Loucy (cell line): Measurements from ENCODE around the gene PAM16.

ENCODE experiments used
- H2AFZ ChIP-seq: fragments of 200-600 bp; sonication (generic); 2 replicates; pipeline ENCODE4 v1.6.0; 2016; ENCODE audit warnings: antibody characterized with exemption, mild to moderate bottlenecking, low read length, moderate library complexity
- H3F3A ChIP-seq: fragments of 200-600 bp; 2 replicates; pipeline ENCODE4 v1.6.0; 2016; ENCODE audit warnings: antibody characterized with exemption, low read depth, mild to moderate bottlenecking
- H3K27me3 ChIP-seq: fragments of 200-600 bp; sonication (generic); 2 replicates; pipeline ENCODE4 v1.6.1; 2014; ENCODE audit warnings: low read length, mild to moderate bottlenecking; ENCODE audit not compliant: insufficient read depth, poor library complexity, severe bottlenecking
- H3K36me3 ChIP-seq: fragments of 200-600 bp; sonication (generic); 2 replicates; pipeline ENCODE4 v1.6.1; 2016; ENCODE audit warnings: low read length; ENCODE audit not compliant: insufficient read depth
- H3K4me1 ChIP-seq: fragments of 200-600 bp; sonication (generic); 2 replicates; pipeline ENCODE4 v1.5.1; 2014; ENCODE audit warnings: low read length, mild to moderate bottlenecking; ENCODE audit not compliant: insufficient read depth, poor library complexity, severe bottlenecking
- H3K4me2 ChIP-seq: fragments of 200-600 bp; sonication (generic); 2 replicates; pipeline ENCODE4 v1.6.0; 2014; ENCODE audit warnings: antibody characterized with exemption, low read length, low read depth, mild to moderate bottlenecking; ENCODE audit not compliant: poor library complexity, severe bottlenecking
- H3K4me3 ChIP-seq: fragments of 200-600 bp; sonication (generic); 2 replicates; pipeline ENCODE4 v1.5.1; 2014; ENCODE audit warnings: low read length, mild to moderate bottlenecking, mixed read lengths; ENCODE audit not compliant: poor library complexity, severe bottlenecking
- H3K79me2 ChIP-seq: fragments of 200-600 bp; sonication (generic); 2 replicates; pipeline ENCODE4 v1.6.1; 2014; ENCODE audit warnings: low read length; ENCODE audit not compliant: insufficient read depth
- H3K9ac ChIP-seq: fragments of 200-600 bp; sonication (generic); 2 replicates; pipeline ENCODE4 v1.6.0; 2014; ENCODE audit warnings: mild to moderate bottlenecking, low read depth, low read length, moderate library complexity; ENCODE audit not compliant: poor library complexity, severe bottlenecking
- H3K9me2 ChIP-seq: fragments of 200-600 bp; sonication (generic); replicated peaks from 2 replicates; pipeline ENCODE4 v1.6.1; 2016; ENCODE audit warnings: low read depth, low read length, mixed read lengths
- H3K9me3 ChIP-seq: fragments of 200-600 bp; sonication (generic); 2 replicates; pipeline ENCODE4 v1.6.1; 2014; ENCODE audit warnings: mild to moderate bottlenecking, antibody characterized with exemption, low read length, low read depth; ENCODE audit not compliant: insufficient read depth
- H4K20me1 ChIP-seq: fragments of 200-600 bp; sonication (generic); 2 replicates; pipeline ENCODE4 v1.6.0; 2014; ENCODE audit warnings: antibody characterized with exemption, low read length, mild to moderate bottlenecking; ENCODE audit not compliant: insufficient read depth, poor library complexity, severe bottlenecking
- EZH2phosphoT487 ChIP-seq: fragments of 200-600 bp; IDR thresholded peaks from 2 replicates; pipeline ENCODE4 v1.6.1; 2018; ENCODE audit warnings: antibody characterized with exemption, mild to moderate bottlenecking, moderate library complexity, borderline replicate concordance
- TF ChIP-seq, protein P1 (sequence below): fragments of 200-600 bp; sonication (generic); conservative IDR thresholded peaks from 2 replicates; pipeline ENCODE4 v1.5.1; 2014; ENCODE audit warnings: mild to moderate bottlenecking, antibody characterized with exemption, low read length

PAM16 gene

DNA sequence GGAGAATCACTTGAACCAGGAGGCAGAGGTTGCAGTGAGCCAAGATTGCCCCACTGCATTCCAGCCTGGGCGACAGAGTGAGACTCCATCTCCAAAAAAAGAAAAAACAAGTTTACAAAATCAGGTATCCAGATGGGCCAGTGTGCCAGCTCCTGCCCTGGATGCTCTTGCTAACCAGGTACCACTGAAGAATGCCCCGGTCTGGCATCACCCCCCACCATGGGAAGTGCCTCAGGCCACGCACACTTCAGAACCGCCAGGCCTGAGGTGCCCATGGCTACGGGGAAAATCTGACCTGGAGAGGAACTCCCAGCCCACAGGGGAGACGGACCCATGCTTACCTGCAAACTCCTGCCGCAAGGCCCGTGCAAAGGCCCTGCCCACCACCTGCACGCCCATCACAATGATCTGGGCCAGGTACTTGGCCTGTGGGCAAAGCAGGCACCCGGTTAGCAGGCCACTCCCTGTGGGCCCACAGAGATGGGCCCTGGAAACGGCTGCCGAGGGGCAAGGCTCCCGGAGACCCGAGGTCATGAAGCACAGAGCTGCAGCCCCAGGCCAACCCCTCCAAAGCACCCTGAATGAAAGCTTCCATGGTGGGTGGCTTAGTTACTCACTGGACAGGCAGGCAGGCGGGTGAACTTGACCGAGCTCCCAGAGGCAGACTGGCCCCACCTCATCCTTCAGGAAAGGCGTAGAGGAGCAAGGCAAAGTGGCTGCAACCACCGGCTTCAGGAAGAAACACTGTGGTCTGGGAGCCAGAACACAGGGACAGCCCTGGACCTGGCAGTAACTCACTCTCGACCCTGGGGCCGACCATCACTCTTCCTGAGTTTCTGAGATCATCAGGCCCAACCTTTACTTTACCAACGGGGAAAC lies 8.0 kb downstream of the PAM16 start:
- TF ChIP-seq, protein P1, sequence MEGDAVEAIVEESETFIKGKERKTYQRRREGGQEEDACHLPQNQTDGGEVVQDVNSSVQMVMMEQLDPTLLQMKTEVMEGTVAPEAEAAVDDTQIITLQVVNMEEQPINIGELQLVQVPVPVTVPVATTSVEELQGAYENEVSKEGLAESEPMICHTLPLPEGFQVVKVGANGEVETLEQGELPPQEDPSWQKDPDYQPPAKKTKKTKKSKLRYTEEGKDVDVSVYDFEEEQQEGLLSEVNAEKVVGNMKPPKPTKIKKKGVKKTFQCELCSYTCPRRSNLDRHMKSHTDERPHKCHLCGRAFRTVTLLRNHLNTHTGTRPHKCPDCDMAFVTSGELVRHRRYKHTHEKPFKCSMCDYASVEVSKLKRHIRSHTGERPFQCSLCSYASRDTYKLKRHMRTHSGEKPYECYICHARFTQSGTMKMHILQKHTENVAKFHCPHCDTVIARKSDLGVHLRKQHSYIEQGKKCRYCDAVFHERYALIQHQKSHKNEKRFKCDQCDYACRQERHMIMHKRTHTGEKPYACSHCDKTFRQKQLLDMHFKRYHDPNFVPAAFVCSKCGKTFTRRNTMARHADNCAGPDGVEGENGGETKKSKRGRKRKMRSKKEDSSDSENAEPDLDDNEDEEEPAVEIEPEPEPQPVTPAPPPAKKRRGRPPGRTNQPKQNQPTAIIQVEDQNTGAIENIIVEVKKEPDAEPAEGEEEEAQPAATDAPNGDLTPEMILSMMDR, result no peak
- TF ChIP-seq EZH2phosphoT487, result no peak
- H3K4me1 ChIP-seq, result no peaks in the 10 kb centered on the region
- H3K36me3 ChIP-seq, result no peaks in the 10 kb centered on the region
- H3K79me2 ChIP-seq, result peaks cover 2% of the 10 kb centered on the region; the same call in 1 of the 2 replicates
- H3K9me3 ChIP-seq, result no peaks in the 10 kb centered on the region
- no peaks in the 10 kb centered on the region for H3K27me3 ChIP-seq
- H3F3A ChIP-seq, result no peaks in the 10 kb centered on the region
- H4K20me1 ChIP-seq, result no peaks in the 10 kb centered on the region
- no peak overlapping the region for H3K4me3 ChIP-seq
- no peak overlapping the region for H3K9ac ChIP-seq
- no peaks in the 10 kb centered on the region for H3K9me2 ChIP-seq
- H2AFZ ChIP-seq, result no peak overlapping the region
- H3K4me2 ChIP-seq, result no peak overlapping the region

DNA sequence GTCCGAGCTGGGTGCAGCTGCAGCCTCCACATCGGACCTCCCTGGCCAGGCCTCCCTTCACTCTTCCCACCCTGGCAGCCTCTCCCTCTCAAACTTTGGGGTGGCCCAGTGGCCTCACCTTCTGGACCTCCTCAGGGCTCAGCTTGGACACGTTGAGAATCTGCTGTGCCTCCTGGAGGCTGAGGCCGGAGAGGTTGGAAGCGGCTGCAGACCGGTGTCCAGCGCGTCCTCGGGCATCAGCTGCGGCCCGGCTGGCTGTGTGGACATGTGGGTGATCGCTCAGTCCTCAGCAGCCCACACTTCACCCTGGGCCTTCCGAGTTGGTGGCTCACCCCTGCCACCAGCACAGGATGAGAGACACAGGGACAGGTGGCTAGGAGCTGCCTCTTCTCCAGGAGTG lies 9.9 kb downstream of the PAM16 start:
- Histone ChIP-seq H3K4me2 (no peak overlapping the region), H3K79me2 (no peaks in the 10 kb centered on the region; the same call in 1 of the 2 replicates)

DNA sequence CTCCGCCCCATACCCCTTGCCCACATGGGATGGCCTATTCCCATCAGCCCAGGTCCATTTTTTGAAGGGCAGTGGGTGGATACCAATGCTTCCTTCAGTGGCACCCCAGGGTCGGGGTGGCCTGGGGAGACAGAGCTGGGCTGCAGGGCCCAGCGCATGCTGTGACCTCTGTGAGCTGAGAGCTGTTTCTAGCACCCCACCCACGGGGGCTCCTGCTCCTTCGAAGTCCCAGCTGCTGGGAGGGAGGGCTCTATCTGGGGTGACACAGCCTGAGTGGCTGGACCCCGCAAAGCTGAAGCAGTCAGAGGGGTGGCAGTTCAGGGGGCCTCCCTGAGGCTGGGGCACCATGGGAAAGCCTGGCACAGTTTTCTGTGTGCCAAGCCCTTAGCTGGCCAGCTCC lies 10.7 kb downstream of the PAM16 start:
- Histone ChIP-seq H4K20me1 (no peaks in the 10 kb centered on the region), H3K4me2 (no peak overlapping the region), H3F3A (no peaks in the 10 kb centered on the region), H3K4me3 (no peak overlapping the region), H3K79me2 (no peaks in the 10 kb centered on the region; the same call in 1 of the 2 replicates), H3K4me1 (no peaks in the 10 kb centered on the region), H3K9ac (no peak overlapping the region), H2AFZ (no peak overlapping the region), H3K36me3 (no peaks in the 10 kb centered on the region), H3K9me3 (no peaks in the 10 kb centered on the region), H3K27me3 (no peaks in the 10 kb centered on the region), H3K9me2 (no peaks in the 10 kb centered on the region)
- TF ChIP-seq EZH2phosphoT487, result no peak
- TF ChIP-seq, protein P1, result no peak

More for the DNA sequence above, 9.9 kb downstream of the PAM16 start:
- Histone ChIP-seq H4K20me1 (no peaks in the 10 kb centered on the region), H3K4me1 (no peaks in the 10 kb centered on the region), H3K4me3 (no peak overlapping the region), H3K36me3 (no peaks in the 10 kb centered on the region), H2AFZ (no peak overlapping the region), H3F3A (no peaks in the 10 kb centered on the region), H3K9ac (no peak overlapping the region), H3K9me2 (no peaks in the 10 kb centered on the region), H3K9me3 (no peaks in the 10 kb centered on the region), H3K27me3 (no peaks in the 10 kb centered on the region)
- TF ChIP-seq, protein P1, result no peak
- no peak for TF ChIP-seq EZH2phosphoT487
